Eye (tissue), 1 donor: ENCODE results near the gene KYAT1.

Source experiments
- DNase-seq: peaks from one replicate; pipeline ENCODE4 v3.0.0-alpha.2; 2015

The KYAT1 gene

GRCh38 chr9:128906741-128907140 lies 25.0 kb upstream of the KYAT1 start:
- no peak for DNase-seq

DNA sequence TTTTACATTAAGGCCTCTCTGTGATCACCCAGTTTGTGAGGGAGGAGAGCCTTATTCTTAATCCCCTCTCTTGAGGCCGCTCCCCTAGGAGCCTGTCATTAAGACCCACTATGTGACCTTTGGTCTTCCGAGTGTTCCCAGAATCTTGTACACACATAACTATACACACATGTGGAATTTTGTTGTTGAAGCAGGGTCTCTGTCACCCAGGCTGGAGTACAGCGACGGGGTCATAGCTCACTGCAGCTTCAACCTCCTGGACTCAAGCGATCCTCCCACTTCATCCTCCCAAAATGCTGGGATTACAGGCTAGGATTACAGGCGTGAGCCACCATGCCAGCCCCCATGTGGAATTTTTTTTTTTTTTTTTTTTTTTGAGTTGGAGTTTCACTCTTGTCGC lies 24.2 kb upstream of the KYAT1 start:
- DNase-seq = no peak

- DNase-seq = no peak
Measured at GRCh38 chr9:128903871-128904620, 22.3 kb upstream of the KYAT1 start.

DNA sequence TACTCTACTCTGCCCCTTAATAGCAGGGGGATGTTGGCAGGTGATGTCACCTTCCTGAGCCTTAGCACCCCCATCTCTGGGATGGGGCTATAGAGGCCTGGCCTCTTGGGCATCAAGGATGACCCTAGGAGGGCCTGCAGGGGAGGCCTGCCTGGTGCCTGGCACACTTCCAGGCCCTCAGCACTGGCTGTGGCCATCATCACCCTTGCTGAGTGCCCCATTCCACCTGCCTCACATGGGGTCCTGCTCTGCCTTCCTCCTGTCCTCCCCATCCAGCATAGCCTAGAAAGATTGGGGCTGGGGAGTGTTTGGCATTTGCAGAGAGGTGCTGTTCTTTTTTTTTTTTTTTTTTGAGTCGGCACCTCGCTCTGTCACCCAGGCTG lies 21.3 kb upstream of the KYAT1 start:
- DNase-seq = no peak

DNA sequence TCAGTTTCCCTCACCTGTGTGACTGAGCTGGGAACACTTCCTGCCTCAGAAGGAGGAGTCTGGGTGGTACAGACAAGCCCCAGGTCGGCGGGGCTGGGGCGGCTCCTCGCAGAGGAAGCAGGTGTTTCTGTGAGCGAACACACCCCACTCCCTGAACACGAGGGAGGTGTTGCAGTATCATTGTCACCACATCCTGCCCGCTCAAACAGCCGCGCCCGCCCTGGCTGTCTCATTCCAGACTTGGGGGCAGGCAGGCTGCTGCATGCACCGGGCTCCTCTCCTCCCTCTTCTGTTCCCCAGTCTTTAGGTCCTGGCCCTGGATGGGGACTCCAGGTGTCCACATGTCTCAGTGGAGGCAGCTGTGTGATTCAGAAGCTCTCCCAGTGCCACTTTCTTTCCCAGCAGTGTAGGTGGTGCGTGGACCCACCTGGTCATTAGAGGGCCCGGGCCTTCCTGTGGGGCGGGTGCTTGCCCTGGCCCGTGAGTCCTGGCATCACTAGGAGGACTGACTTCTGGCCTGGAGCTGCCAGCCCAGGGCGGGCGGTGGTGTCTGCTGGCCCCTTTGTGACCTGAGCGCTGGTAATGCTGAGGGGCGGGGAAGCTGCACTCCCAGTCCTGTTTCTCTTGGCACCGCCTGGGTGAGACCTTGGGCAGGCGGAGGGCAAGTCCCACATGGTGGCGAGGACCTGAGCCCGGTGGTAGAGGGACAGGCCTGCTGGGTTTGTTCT lies 20.8 kb upstream of the KYAT1 start:
- no peak for DNase-seq

DNA sequence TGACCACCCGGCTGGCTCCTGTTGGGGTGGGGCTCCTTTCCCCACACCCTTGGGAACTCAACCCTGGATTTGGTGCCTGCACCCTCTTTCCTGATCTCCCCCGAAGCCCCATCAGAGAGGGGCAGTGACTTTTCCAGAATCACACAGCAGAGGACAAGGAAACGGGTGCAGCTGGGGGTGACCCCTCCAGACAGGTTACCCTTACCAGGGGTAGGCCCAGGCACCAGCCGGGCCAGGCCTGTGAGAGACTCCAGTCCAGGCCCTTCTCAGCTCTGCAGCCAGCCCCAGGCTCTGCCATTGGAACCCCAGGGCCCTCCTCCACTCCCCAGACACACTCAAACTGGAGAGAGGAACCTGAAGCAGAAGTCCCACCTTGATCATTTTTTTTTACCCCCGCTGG lies 20.1 kb upstream of the KYAT1 start:
- DNase-seq = no peak

DNA sequence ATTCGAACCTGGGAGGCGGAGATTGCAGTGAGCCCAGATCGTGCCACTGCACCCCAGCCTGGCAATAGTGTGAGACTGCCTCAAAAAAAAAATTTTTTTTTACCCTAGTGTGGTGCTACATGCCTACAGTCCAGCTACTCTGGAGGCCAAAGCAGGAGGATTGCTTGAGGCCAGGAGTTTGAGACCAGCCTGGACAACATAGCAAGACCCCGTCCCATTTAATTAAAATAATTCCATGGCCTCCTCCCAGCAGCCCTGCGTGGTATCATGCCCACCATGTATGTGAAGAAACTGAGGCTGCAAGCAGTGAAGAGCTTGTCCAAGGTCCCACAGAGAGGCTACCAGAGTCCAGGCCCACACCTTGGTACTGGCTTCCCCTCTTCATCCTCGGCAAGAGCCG lies 19.6 kb upstream of the KYAT1 start:
- no peak for DNase-seq

DNA sequence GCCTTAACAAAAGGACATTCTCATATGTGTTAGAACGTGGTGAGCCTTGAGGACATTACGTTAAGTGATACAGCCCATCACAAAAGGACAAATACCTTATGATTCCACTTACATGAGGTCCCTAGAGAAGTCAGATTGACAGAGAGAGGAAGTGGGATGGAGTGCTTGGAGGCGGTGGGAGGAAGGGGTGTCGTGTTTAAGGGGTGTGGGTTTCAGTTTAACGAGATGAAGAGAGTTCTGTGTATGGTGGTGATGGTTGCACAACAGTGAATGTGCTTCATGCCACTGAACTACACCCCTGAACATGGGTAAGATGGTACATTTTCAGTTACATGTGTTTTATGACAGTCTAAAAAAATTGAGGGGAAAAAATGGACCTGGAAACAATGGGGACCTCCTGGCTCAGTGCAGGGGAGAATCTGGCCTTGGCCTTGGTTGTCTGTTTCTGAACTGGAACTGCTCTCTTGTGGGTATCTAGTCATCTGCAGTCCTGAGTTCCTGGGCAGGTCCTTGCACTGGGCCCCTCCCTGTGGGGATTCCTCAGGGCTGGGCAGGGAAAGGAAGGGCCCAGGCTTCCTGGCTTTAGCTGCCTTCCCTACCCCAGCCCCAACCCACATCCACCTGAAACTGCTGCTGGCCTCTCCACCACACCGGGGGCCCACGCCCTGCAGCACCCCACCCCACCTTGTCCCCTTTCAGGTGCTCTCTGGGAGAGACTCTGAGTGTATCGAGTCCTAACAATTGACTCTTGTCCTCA lies 18.0 kb upstream of the KYAT1 start:
- no peak for DNase-seq

DNA sequence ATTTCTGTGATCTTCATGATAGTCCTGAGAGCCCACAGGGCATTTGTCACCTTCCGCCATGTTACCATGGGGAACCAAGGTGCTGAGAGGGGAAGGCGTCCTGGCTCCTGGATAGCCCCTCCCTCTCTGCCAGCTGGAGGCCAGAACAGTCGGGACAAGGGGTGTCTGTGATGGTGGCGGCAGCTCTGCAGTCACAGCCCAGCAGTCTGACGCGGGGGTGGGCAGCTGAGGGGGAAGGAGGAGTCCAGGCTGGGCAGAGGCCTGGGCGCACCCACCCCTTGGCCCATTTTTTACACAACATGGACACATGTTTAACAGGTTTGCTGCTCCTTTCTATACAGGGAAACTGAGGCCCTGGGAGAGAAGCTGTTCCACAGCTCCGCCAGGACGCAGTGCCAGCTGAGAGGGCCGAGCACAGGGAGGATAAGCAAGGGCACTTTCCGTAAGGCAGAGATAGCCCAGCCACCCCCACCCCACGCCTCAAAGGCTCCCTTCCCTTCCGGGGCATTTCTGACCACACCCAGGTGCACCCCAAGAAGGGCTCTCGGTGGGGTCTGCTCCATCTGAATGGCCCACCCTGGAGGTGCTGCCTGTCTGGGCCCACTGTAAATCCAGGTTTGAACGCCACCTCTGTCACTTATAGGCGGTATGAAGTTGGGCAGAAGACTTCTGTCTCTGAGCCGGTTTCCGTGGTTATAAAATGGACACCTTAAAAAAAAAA lies 17.3 kb upstream of the KYAT1 start:
- DNase-seq = no peak

- DNase-seq = no peak
Measured at GRCh38 chr9:128898382-128898781, 16.6 kb upstream of the KYAT1 start.

DNA sequence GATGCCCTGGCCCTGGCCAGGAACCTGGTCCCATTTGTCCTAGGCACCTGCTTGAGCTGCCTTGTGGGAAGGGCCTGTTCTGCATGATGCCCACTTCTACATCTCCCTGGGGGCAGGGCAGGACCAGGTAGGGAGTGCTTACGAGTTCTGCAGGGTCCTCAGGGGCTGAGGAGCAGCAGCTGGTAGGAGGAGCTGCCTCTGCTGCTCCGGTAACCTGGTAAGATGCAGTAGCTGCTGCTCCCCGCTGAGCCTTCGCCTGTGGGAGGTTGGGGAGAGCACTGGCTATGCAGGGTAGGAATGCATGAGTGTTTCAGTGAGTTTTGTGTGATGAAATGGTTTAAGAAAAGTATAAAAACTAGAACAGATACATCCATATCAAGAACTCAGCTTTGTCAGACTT lies 13.8 kb upstream of the KYAT1 start:
- DNase-seq = no peak

DNA sequence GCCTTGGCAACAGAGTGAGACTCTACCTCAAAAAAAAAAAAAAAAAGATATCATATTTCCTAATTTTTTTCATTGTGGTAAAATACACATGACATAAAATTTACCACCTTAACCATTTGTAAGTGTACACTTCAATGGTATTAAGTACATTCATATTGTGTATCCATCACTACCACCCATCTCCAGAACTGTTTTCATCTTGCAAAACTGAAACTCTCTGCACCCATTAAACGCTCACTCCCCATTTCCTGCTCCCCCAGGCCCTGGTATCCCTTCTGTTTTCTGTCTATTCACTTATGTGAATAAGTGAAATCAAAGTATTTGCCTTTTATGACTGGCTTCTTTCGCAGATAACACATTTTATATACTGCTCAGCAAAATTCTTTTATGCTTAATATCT lies 13.0 kb upstream of the KYAT1 start:
- no peak for DNase-seq

GRCh38 chr9:128893354-128893753 lies 11.6 kb upstream of the KYAT1 start:
- DNase-seq = no peak

DNA sequence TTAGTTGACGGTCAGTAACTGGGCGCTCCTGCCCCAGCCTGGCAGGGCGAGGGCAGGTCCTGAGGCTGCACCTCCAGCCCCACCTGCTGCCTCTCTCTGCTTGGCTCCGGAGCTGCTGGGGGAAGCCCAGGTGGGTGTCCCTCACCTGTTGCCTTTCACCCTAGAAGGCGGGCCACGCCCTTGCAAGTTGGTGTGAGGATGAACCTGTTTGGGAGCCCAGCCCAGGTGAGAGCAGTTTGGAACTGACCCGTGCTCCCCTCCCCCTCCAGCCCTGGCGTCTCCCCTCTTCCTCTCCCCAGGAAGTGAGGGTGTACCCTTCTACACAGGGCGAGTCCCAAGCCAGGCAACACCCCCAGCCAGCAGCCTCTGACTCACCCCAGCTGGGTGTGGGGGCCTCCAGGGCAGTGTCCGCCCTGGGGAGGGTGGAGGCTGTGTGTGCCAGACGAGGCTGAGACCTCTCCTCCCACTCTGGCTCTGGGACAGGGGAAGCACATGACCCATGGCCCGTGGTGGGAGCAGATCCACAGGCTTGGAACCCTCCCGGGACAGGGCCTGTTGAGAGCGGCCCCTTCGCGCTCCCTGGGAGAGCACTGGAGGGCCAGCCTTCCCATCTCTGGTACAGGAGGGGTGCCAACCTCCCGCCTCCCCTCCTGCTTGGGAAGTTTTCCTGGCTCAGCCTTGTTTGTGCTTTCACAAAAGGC lies 10.6 kb upstream of the KYAT1 start:
- DNase-seq = no peak

DNA sequence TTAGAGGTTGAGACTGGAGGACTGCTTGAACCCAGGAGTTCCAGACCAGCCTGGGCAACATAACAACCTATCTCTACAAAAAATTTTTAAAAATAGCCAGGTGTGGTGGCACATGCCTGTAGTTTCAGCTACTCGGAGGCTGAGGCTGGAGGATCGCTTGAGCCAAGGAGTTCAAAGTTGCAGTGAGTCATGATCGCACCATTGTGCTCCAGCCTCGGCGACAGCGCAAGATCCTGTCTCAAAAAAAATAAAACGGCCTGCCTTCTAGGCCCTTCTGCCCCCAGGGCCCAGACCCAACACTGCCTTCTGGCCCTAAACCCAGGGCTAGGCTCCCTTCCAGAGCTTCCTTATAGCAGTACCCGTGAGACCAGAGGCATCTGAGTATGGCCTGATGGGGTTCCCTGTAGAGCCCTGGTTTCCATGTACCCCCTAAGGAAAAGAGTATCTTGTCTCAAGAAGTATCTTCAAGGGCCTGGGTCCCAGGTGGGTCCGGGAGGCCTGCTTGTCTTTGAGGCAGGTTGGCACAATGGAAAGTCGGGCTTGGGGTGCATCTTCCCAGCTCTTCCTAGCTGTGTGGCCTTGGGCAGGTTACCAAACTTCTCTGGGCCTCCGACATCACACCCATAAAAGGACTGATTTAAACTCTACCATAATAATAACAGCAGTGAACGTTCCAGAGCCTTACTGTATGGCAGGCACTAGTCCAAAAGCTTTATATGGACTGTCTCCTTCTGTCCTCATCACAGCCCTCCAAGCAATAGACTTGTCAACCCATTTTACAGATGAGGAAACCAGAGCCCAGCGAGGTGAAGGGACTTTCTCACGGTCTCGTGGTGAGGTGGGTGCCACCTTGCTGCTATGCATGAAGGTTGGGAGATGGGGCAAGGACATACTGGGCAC lies 9.8 kb upstream of the KYAT1 start:
- DNase-seq = no peak

DNA sequence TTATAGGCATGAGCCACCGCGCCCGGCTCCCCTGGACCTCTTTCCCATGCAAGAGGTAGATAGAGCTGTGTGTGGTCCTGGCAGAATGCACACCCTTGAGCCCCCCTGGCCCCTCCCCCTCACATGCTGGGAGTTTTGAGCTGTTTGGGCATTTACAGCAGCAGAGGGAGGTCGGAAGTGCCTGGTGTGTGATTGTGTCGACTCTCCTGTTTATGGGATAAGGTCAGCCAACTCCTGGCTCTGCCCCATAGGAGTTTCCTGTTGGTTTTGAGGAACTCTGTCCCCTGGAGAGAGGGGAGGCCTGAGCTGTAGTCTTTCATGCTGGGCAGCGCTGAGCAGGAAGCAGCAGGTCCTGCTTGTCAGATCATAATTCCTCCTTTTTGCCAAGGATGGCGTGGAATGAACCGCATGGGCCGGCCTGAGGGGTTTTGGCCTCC lies 6.2 kb upstream of the KYAT1 start:
- no peak for DNase-seq

- DNase-seq = no peak
Measured at GRCh38 chr9:128887049-128887448, 5.3 kb upstream of the KYAT1 start.

DNA sequence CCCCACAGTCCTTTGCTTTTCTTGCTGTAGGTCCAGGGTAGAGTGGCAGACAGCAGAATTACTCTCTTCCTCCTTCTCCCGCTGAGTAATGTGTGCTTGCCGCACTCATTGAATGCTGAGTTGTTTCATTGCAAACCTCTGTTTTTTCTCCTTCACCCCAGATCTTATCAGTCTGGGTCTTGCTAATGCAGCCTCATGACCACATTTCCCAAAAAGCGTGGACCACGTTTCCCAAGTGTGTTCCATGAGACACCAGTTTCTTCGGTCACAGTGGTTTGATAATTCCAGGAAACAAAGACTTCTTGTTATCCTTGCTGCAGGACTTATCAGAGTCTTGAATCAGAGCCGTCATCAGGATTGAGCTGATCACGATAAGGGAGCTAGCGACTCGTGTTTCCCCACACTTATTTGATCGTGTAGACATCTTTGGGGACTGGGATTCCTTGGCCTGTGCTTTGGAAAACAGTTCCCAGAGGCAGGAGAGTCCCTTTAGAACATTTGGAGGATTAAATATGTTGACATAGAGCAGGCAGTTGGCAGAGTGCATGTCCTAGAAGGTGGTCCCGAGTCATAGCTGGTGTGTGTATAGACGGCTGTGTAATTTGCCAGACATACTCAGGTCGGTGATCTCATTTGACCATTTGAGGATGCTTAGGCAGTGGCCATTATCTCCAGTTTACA lies 4.6 kb upstream of the KYAT1 start:
- no peak for DNase-seq

DNA sequence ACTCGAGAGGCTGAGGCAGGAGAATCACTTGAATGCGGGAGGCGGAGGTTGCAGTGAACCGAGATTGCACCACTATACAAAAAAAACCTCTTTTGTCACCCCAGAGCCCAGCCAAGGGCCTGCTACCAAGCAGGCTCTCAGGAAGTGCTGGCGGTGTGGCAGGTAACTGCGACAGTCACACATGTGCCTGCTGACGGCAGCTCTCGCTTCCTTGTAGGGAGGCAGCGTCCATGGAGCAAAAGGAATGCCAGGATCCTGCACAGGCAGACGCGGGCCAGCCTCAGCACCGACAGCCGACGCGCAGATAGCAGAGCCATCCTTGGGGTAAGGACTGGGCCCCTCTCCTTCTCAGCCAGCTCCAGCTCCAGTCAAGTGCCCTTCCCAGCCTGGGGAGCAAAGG lies 4.0 kb upstream of the KYAT1 start:
- DNase-seq = no peak

DNA sequence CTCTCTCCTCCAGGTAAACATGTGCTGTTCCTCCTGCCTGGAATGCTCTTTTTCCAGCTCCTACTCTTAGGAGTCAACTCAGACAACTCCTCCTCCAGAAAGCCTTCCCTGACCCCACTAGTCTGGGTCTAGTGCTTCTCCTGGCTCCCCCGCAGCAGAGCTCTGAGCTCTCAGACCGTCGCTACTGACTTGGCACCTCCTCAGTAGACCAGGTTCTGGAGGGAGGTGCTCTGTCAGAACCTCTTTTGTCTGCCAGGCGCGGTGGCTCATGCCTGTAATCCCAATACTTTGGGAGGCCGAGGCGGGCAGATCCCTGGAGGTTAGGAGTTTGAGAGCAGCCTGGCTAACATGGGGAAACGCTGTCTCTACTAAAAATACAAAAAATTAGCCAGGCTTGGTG lies 3.6 kb upstream of the KYAT1 start:
- DNase-seq = no peak

DNA sequence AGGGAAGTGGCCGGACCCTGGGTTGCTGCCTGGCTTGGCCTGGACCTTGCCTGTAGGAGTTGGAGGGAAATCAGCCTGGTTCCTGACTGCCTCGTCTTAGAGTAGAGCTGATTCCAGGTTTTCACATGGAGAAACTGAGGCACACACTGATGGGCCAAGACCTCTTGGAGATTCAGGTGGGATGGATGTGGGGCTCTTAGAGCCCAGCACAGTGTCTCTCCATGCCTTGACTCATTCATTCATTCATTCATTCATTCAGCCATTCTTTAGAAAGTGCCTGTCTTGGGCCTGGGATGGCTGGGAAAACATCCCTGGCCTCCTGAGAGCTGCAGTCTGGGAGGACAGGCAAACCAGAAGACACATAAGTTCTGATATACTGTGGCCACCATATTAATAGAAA lies 2.4 kb upstream of the KYAT1 start:
- no peak for DNase-seq
